B cell (primary cell): Measurements from ENCODE around the gene F12. TPM values are rescaled to one million over a fixed set of nuclear protein-coding genes. Genes with fewer than 3 reads are reported as not detected.
A peak's percentile ranks its signal among the peaks of the same experiment; 100 is the strongest.

ENCODE experiments used
- ATAC-seq: fragments of 200-7000 bp; cut with Tn5 transposase; one replicate; pipeline ENCODE4 v1.10.0; 2021; ENCODE audit warnings: low read depth, mild to moderate bottlenecking, moderate number of reproducible peaks, moderate library complexity
- CTCF ChIA-PET: fragments of 350-600 bp; sonication (Branson Sonifier 250); formaldehyde crosslinking; loops from one replicate; lab custom pipeline; 2021; ENCODE audit warnings: antibody characterized with exemption, inconsistent platforms; lab: Charles Lee
- POLR2A ChIA-PET: fragments of 350-600 bp; sonication (Branson Sonifier 250); formaldehyde crosslinking; loops from one replicate; lab custom pipeline; 2021; ENCODE audit warnings: antibody characterized with exemption; lab: Charles Lee
- DNase-seq: peaks from one replicate; pipeline ENCODE4 v3.0.0; 2013
- H2AFZ ChIP-seq: 2 replicates; pipeline ENCODE4 v1.6.1; 2012; ENCODE audit warnings: mild to moderate bottlenecking, low read depth, low read length; ENCODE audit not compliant: insufficient read depth, poor library complexity, severe bottlenecking
- H3K27ac ChIP-seq, 2 donors: 1 replicate in 1 of 2; 2 replicates in 1 of 2; pipeline ENCODE4 v1.5.1; 2012 to 2013; ENCODE audit warnings: low read length in 2 of 2, mild to moderate bottlenecking in 2 of 2, moderate library complexity in 1 of 2
- H3K27me3 ChIP-seq, 4 experiments: fragments of 200-600 bp in 1 of 4; sonication (generic) in 1 of 4; replicated peaks in 1 of 4; 1 replicate in 2 of 4; 2 replicates in 2 of 4; pipeline versions ENCODE4 v1.6.1 to v1.7.0; 2013 to 2016; ENCODE audit warnings: low read length in 3 of 4, mild to moderate bottlenecking in 2 of 4, mixed read lengths in 1 of 4, moderate library complexity in 1 of 4; ENCODE audit not compliant: insufficient read depth in 4 of 4, control insufficient read depth in 3 of 4; ENCODE audit errors: control extremely low read depth in 1 of 4
- H3K36me3 ChIP-seq, 2 experiments: replicated peaks in 1 of 2; 1 replicate in 1 of 2; 2 replicates in 1 of 2; pipeline versions ENCODE4 v1.6.1 to v1.7.1; 2013; ENCODE audit warnings: low read length in 1 of 2; ENCODE audit not compliant: insufficient read depth in 2 of 2, control insufficient read depth in 1 of 2; ENCODE audit errors: control extremely low read depth in 1 of 2, extremely low read depth in 1 of 2
- H3K4me1 ChIP-seq, 2 donors: fragments of 200-600 bp in 1 of 2; sonication (generic) in 1 of 2; 1 replicate in 1 of 2; 2 replicates in 1 of 2; pipeline versions ENCODE4 v1.5.1 to v1.6.1; 2013 to 2017; ENCODE audit warnings: low read length in 2 of 2; ENCODE audit not compliant: control insufficient read depth in 2 of 2, insufficient read depth in 2 of 2
- H3K4me2 ChIP-seq: replicated peaks from 2 replicates; pipeline ENCODE3; 2012; ENCODE audit warnings: mild to moderate bottlenecking, low read depth, low read length; ENCODE audit not compliant: poor library complexity, severe bottlenecking
- H3K4me3 ChIP-seq, 5 experiments: fragments of 200-600 bp in 1 of 5; sonication (generic) in 1 of 5; 1 replicate in 3 of 5; 2 replicates in 2 of 5; pipeline versions ENCODE4 v1.5.1 to v1.7.0; 2011 to 2016; ENCODE audit warnings: low read length in 4 of 5, mild to moderate bottlenecking in 4 of 5, low read depth in 2 of 5, control low read depth in 1 of 5, moderate library complexity in 1 of 5; ENCODE audit not compliant: insufficient read depth in 1 of 5; ENCODE audit errors: control extremely low read depth in 1 of 5, extremely low read depth in 1 of 5
- H3K79me2 ChIP-seq: fragments of 200-600 bp; sonication (generic); one replicate; pipeline ENCODE4 v1.6.0; 2016; ENCODE audit warnings: low read length; ENCODE audit not compliant: control insufficient read depth, insufficient read depth
- H3K9ac ChIP-seq: fragments of 200-600 bp; sonication (generic); 2 replicates; pipeline ENCODE4 v1.6.1; 2017; ENCODE audit warnings: mild to moderate bottlenecking, low read length, moderate library complexity
- H3K9me3 ChIP-seq, 3 donors: one replicate each; pipeline versions ENCODE4 v1.6.1 to v1.7.1; 2013; ENCODE audit warnings: low read length in 2 of 3; ENCODE audit not compliant: control insufficient read depth in 2 of 3, insufficient read depth in 1 of 3; ENCODE audit errors: control extremely low read depth in 1 of 3
- H4K20me1 ChIP-seq: 2 replicates; pipeline ENCODE4 v1.6.0; 2012; ENCODE audit warnings: mild to moderate bottlenecking, low read length; ENCODE audit not compliant: insufficient read depth, control insufficient read depth, poor library complexity, severe bottlenecking
- H3K27ac Mint-ChIP-seq: one replicate; pipeline ENCODE4 v1.8.0; 2021; ENCODE audit warnings: mixed read lengths
- H3K27me3 Mint-ChIP-seq: one replicate; pipeline ENCODE4 v1.8.0; 2021; ENCODE audit warnings: mixed read lengths
- H3K4me1 Mint-ChIP-seq: one replicate; pipeline ENCODE4 v1.8.0; 2021; ENCODE audit warnings: mixed read lengths
- H3K4me3 Mint-ChIP-seq: one replicate; pipeline ENCODE4 v1.8.0; 2021; ENCODE audit warnings: mixed read lengths
- H3K9me3 Mint-ChIP-seq: one replicate; pipeline ENCODE4 v1.8.0; 2022; ENCODE audit warnings: mixed read lengths; ENCODE audit not compliant: insufficient read depth
- CTCF ChIP-seq: fragments of 200-600 bp; IDR thresholded peaks from one replicate; pipeline ENCODE4 v1.8.0; 2022; ENCODE audit warnings: antibody characterized with exemption, mild to moderate bottlenecking
- EZH2 ChIP-seq: IDR thresholded peaks from 2 replicates; pipeline ENCODE4 v1.6.1; 2012; ENCODE audit warnings: borderline replicate concordance, low read depth, mild to moderate bottlenecking, moderate library complexity, low read length; ENCODE audit not compliant: insufficient read depth, poor library complexity, severe bottlenecking
- WGBS: methylation state at CpG from one replicate; pipeline ENCODE4 v1.1.5; 2013; ENCODE audit warnings: missing lambda C conversion rate; ENCODE audit not compliant: insufficient coverage; 5-methylcytosine and 5-hydroxymethylcytosine counted together
- intact Hi-C: fragments of 100-400 bp; cut with micrococcal nuclease; formaldehyde crosslinking; loops from one replicate; pipeline ENCODE4 v1.10.0; 2022
- polyA plus RNA-seq: library from polyadenylated mRNA; depleted of rRNA; stranded (reverse); fragments of >200 nt; gene quantifications from 2 replicates; pipeline ENCODE4 v1.2.3, GENCODE V29; 2012
- total RNA-seq, 2 donors: library from RNA; stranded (reverse); fragments of 120-200 nt in 1 of 2; gene quantifications; 1 replicate in 1 of 2; 2 replicates in 1 of 2; pipeline versions ENCODE4 v1.2.3 to v1.2.4, GENCODE V29; 2013 to 2022

The F12 gene
- total and polyA plus RNA-seq, 2 donors (not counting 1 experiment from before 2014, with no cell fraction given), result 3.1 TPM; not detected in 1

DNA sequence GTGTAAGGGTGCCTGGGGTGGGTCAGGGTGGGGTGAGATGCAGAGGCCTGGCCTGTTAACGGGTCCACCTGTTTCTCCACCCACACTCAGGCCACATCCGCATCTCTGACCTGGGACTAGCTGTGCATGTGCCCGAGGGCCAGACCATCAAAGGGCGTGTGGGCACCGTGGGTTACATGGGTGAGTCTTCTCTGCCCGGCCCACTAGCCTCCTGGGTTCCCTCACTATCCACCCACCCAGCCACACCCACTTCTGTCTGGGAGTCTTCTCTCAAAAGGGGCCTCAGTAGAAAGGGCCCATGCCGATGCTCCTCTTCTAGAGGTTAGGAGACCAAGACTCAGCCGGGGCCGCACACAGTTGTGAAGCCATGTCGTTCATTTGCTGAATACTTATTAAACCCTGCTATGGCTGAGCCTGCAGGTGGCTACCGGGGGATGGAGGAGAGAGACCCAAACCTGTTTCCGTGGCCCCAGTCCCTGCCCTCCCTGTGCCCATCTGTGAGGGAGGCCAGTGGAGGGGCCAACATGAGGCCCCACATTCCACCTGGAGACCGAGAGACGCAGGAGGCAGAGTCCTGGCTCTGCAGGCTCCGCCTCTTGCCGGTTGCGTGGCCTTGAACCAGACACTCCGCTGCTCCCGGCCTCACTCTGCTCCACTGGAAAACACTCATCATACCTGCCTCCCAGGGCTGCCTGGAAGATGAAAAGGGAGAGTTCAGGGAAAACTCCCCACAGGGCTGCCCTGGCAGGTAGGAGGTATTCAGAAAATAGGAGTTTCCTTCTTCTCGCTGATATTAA lies 25.8 kb upstream of the F12 start:
- H3K9me3 ChIP-seq, result no peaks in the 10 kb centered on the region
- 95% methylated on average over 13 of the region's 20 CpGs for WGBS
- no peaks in the 10 kb centered on the region for H3K27me3 ChIP-seq
- H3K9me3 Mint-ChIP-seq, result no peaks in the 10 kb centered on the region
- H3K4me3 ChIP-seq, result no peak overlapping the region
- no peak overlapping the region for H3K4me2 ChIP-seq
- peaks cover 45% of the 10 kb centered on the region for H3K4me1 Mint-ChIP-seq
- peak overlapping the region in 1 of 2 donors; percentile 32 for H3K27ac ChIP-seq
- no peak overlapping the region for H2AFZ ChIP-seq
- peaks cover 56% of the 10 kb centered on the region for H3K79me2 ChIP-seq
- H3K9ac ChIP-seq, result no peak overlapping the region
- intact Hi-C loops, result no loop called here
- H3K27me3 Mint-ChIP-seq, result no peaks in the 10 kb centered on the region
- peaks cover 4 to 94% of the 10 kb centered on the region in 2 experiments for H3K36me3 ChIP-seq
- peaks cover 91% of the 10 kb centered on the region for H4K20me1 ChIP-seq
- POLR2A ChIA-PET, result interaction anchor here (6.8 kb wide), 1 partner anchor 10 kb away, joined by 103 read pairs; the partner anchor contains the start of gene PRR7
- ATAC-seq, result no peak
- no peak overlapping the region for H3K4me3 Mint-ChIP-seq
- H3K4me1 ChIP-seq, result peaks cover 33 to 52% of the 10 kb centered on the region in 2 donors
- DNase-seq, result no peak
- TF ChIP-seq EZH2, result no peak
- no peak for TF ChIP-seq CTCF
- CTCF ChIA-PET, result interaction anchor here (0.5 to 12.3 kb wide), 3 partner anchors 9 to 419 kb away, joined by 3 to 143 read pairs (median 82); partner anchors contain the start of gene PRR7
- peak overlapping the region; percentile 37 for H3K27ac Mint-ChIP-seq

DNA sequence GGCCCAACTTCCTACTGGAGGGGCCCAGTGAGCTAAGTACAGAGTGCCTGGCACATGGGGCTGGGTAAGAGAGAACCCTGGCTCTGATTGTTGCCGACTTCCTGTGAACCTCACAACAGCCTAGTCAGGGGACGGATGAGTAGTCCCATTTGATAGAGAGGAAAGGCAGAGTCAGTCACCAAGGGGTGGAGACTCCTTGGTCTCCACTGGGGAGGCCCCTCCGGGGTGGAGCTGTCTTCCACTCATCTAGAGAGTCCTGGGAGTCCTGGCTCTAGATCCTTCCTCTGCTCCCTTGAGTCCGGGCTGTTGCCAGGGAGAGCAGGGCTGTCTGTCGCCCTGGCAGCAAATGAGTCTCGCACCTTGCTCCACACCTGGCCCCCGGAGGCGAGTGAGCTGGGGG lies 25.1 kb upstream of the F12 start:
- Histone ChIP-seq H2AFZ (no peak overlapping the region), H3K27ac (peak overlapping the region in 1 of 2 donors; percentile 96), H4K20me1 (peaks cover 91% of the 10 kb centered on the region), H3K4me1 (peaks cover 40 to 59% of the 10 kb centered on the region in 2 donors), H3K79me2 (peaks cover 63% of the 10 kb centered on the region), H3K36me3 (peaks cover 4 to 94% of the 10 kb centered on the region in 2 experiments), H3K27me3 (no peaks in the 10 kb centered on the region), H3K9me3 (no peaks in the 10 kb centered on the region), H3K9ac (no peak overlapping the region), H3K4me3 (no peak overlapping the region), H3K4me2 (no peak overlapping the region)
- peak; percentile 10 for DNase-seq
- H3K27ac Mint-ChIP-seq, result peak overlapping the region; percentile 15
- TF ChIP-seq CTCF, result no peak
- no peak for TF ChIP-seq EZH2
- over 99% methylated on average over 8 of the region's 8 CpGs for WGBS
- no peaks in the 10 kb centered on the region for H3K27me3 Mint-ChIP-seq
- intact Hi-C loops, result no loop called here
- ChIA-PET CTCF (interaction anchor here (0.5 to 12.3 kb wide), 3 partner anchors 9 to 420 kb away, joined by 3 to 143 read pairs (median 82); partner anchors contain the start of gene PRR7), POLR2A (interaction anchor here (6.8 kb wide), 1 partner anchor 11 kb away, joined by 103 read pairs; the partner anchor contains the start of gene PRR7)
- H3K4me3 Mint-ChIP-seq, result no peak overlapping the region
- H3K4me1 Mint-ChIP-seq, result peaks cover 46% of the 10 kb centered on the region
- no peaks in the 10 kb centered on the region for H3K9me3 Mint-ChIP-seq
- ATAC-seq, result no peak
